SK-N-SH (cell line): ENCODE results near the gene SRCIN1. TPM values are rescaled to one million over a fixed set of nuclear protein-coding genes. Genes with fewer than 3 reads are reported as not detected.

Source experiments
- CTCF ChIA-PET: fragments of 300-600, 350-600 bp; formaldehyde crosslinking; extraction: SDS; loops from one replicate; lab custom pipeline; 2021; lab: Yijun Ruan, JAX
- POLR2A ChIA-PET: fragments of 350-600 bp; sonication (Branson Sonifier 250); formaldehyde crosslinking; extraction: SDS; loops from one replicate; lab custom pipeline; 2020; ENCODE audit warnings: antibody characterized with exemption, inconsistent platforms; lab: Yijun Ruan, JAX
- DNase-seq: peaks from one replicate; pipeline ENCODE4 v3.0.0; 2012
- H2AFZ ChIP-seq: fragments of 200-600 bp; sonication (generic); 2 replicates; pipeline ENCODE4 v1.8.1; 2016; ENCODE audit warnings: antibody characterized with exemption, mild to moderate bottlenecking, low read depth
- H3F3A ChIP-seq: fragments of 200-600 bp; sonication (generic); replicated peaks from 2 replicates; pipeline ENCODE3; 2016; ENCODE audit warnings: antibody characterized with exemption, mild to moderate bottlenecking; ENCODE audit not compliant: insufficient read depth
- H3K27ac ChIP-seq, 2 experiments: fragments of 200-500 bp in 1 of 2; fragments of 200-600 bp in 1 of 2; sonication (Bioruptor generic) in 1 of 2; sonication (generic), shearing (Covaris generic) in 1 of 2; 2 replicates each; pipeline versions ENCODE4 v1.5.1 to v1.6.1; 2014 to 2016; ENCODE audit warnings: low read depth in 2 of 2, inconsistent platforms in 1 of 2, low read length in 1 of 2, mild to moderate bottlenecking in 1 of 2, mixed read lengths in 1 of 2
- H3K27me3 ChIP-seq: fragments of 200-600 bp; sonication (generic), shearing (Covaris generic); 2 replicates; pipeline ENCODE4 v1.6.1; 2016; ENCODE audit warnings: mixed run types; ENCODE audit not compliant: insufficient read depth
- H3K36me3 ChIP-seq, 2 experiments: fragments of 200-500 bp in 1 of 2; fragments of 200-600 bp in 1 of 2; sonication (Bioruptor generic) in 1 of 2; sonication (generic) in 1 of 2; replicated peaks in 1 of 2; 2 replicates each; pipeline versions ENCODE3 to v1.5.1; 2014 to 2016; ENCODE audit warnings: low read length in 1 of 2, mild to moderate bottlenecking in 1 of 2; ENCODE audit not compliant: insufficient read depth in 2 of 2, control insufficient read depth in 1 of 2
- H3K4me1 ChIP-seq, 2 experiments: fragments of 200-500 bp in 1 of 2; fragments of 200-600 bp in 1 of 2; sonication (Bioruptor generic) in 1 of 2; sonication (generic), shearing (Covaris generic) in 1 of 2; 2 replicates each; pipeline versions ENCODE4 v1.5.1 to v1.6.1; 2014 to 2016; ENCODE audit warnings: low read depth in 1 of 2, low read length in 1 of 2, mixed run types in 1 of 2; ENCODE audit not compliant: insufficient read depth in 2 of 2, control insufficient read depth in 1 of 2
- H3K4me2 ChIP-seq: fragments of 200-600 bp; sonication (generic), shearing (Covaris generic); 2 replicates; pipeline ENCODE4 v1.6.1; 2017; ENCODE audit warnings: mixed run types
- H3K4me3 ChIP-seq, 2 experiments: fragments of 200-500 bp in 1 of 2; fragments of 200-600 bp in 1 of 2; sonication (Bioruptor generic) in 1 of 2; sonication (generic), shearing (Covaris generic) in 1 of 2; 2 replicates each; pipeline versions ENCODE4 v1.5.1 to v1.8.1; 2014 to 2016; ENCODE audit warnings: low read depth in 2 of 2, inconsistent platforms in 1 of 2, low read length in 1 of 2, mild to moderate bottlenecking in 1 of 2, mixed read lengths in 1 of 2, moderate library complexity in 1 of 2
- H3K79me2 ChIP-seq: fragments of 200-600 bp; sonication (generic); 2 replicates; pipeline ENCODE4 v1.8.1; 2017; ENCODE audit warnings: mild to moderate bottlenecking; ENCODE audit not compliant: insufficient read depth
- H3K9ac ChIP-seq: fragments of 200-600 bp; sonication (generic); 2 replicates; pipeline ENCODE4 v1.6.1; 2017; ENCODE audit warnings: mixed run types
- H3K9me2 ChIP-seq: fragments of 200-600 bp; sonication (generic); 2 replicates; pipeline ENCODE4 v1.6.1; 2017; ENCODE audit warnings: mixed run types
- H3K9me3 ChIP-seq: fragments of 200-600 bp; sonication (generic); 2 replicates; pipeline ENCODE4 v1.6.1; 2017; ENCODE audit warnings: mixed run types, mild to moderate bottlenecking, moderate library complexity
- H4K20me1 ChIP-seq: fragments of 200-600 bp; sonication (generic); 2 replicates; pipeline ENCODE4 v1.6.1; 2017; ENCODE audit warnings: mild to moderate bottlenecking, mixed run types; ENCODE audit not compliant: insufficient read depth
- CHD2 ChIP-seq: fragments of 150-350 bp; IDR thresholded peaks from 2 replicates; pipeline ENCODE4 v1.6.1; 2018; ENCODE audit warnings: low read length; ENCODE audit not compliant: partially characterized antibody
- ELF1 ChIP-seq: IDR thresholded peaks from 2 replicates; pipeline ENCODE4 v1.4.0; 2012
- FOSL2 ChIP-seq: IDR thresholded peaks from 2 replicates; pipeline ENCODE4 v1.4.0; 2012; ENCODE audit warnings: low read depth, mild to moderate bottlenecking, moderate library complexity, borderline replicate concordance
- FOXJ3 ChIP-seq: sonication (generic); formaldehyde crosslinking; IDR thresholded peaks from 2 replicates; pipeline ENCODE4 v1.5.1; 2020; ENCODE audit warnings: mild to moderate bottlenecking, missing genetic modification reagents
- GABPA ChIP-seq: IDR thresholded peaks from 2 replicates; pipeline ENCODE4 v1.4.0; 2012; ENCODE audit warnings: low read depth, mild to moderate bottlenecking
- IRF3 ChIP-seq: fragments of 150-350 bp; IDR thresholded peaks from 2 replicates; pipeline ENCODE4 v1.6.1; 2016; ENCODE audit warnings: mild to moderate bottlenecking, low read depth, low read length
- MXI1 ChIP-seq: IDR thresholded peaks from 2 replicates; pipeline ENCODE4 v1.6.1; 2012; ENCODE audit warnings: mild to moderate bottlenecking, low read depth, low read length, improper control_type of control experiment
- TCF12 ChIP-seq: IDR thresholded peaks from 2 replicates; pipeline ENCODE4 v1.4.0; 2012
- TEAD4 ChIP-seq: IDR thresholded peaks from 2 replicates; pipeline ENCODE4 v1.4.0; 2012; ENCODE audit warnings: mild to moderate bottlenecking, borderline replicate concordance; ENCODE audit not compliant: insufficient read depth
- YY1 ChIP-seq: IDR thresholded peaks from 2 replicates; pipeline ENCODE4 v1.4.0; 2012; ENCODE audit warnings: low read depth, mild to moderate bottlenecking
- WGBS: methylation state at CpG from one replicate; pipeline ENCODE4 v1.1.6; 2017; ENCODE audit warnings: low lambda C conversion rate; 5-methylcytosine and 5-hydroxymethylcytosine counted together
- polyA plus RNA-seq, 3 experiments: library from polyadenylated mRNA; depleted of rRNA; stranded (reverse); fragments of >200 nt; gene quantifications; 2 replicates each; pipeline ENCODE4 v1.2.3, GENCODE V29; 2012
- TF ChIP-seq, protein P1 (sequence below): IDR thresholded peaks from 2 replicates; pipeline ENCODE4 v1.6.1; 2012; ENCODE audit warnings: mild to moderate bottlenecking, low read depth, low read length, moderate library complexity

Gene SRCIN1
- polyA plus RNA-seq, 1 of the 3 experiments (the other 2 are of a cell fraction), result 1.0 TPM

- WGBS, result 40% methylated on average over 1 of the region's 7 CpGs
- no peaks in the 10 kb centered on the region for H4K20me1 ChIP-seq
- H3K4me2 ChIP-seq, result no peak overlapping the region
- H3K36me3 ChIP-seq, result no peaks in the 10 kb centered on the region
- ChIA-PET CTCF (interaction anchor here (1.0 to 16.4 kb wide), 9 partner anchors 9 to 96 kb away, joined by 3 to 232 read pairs (median 6); partner anchors contain the start of gene SRCIN1), POLR2A (interaction anchor here (1.4 kb wide), 1 partner anchor 21 kb away, joined by 4 read pairs; no protein-coding TSS in a partner anchor)
- TF ChIP-seq MXI1 (no peak), IRF3 (no peak), GABPA (no peak), FOSL2 (no peak), YY1 (no peak)
- TF ChIP-seq, protein P1, sequence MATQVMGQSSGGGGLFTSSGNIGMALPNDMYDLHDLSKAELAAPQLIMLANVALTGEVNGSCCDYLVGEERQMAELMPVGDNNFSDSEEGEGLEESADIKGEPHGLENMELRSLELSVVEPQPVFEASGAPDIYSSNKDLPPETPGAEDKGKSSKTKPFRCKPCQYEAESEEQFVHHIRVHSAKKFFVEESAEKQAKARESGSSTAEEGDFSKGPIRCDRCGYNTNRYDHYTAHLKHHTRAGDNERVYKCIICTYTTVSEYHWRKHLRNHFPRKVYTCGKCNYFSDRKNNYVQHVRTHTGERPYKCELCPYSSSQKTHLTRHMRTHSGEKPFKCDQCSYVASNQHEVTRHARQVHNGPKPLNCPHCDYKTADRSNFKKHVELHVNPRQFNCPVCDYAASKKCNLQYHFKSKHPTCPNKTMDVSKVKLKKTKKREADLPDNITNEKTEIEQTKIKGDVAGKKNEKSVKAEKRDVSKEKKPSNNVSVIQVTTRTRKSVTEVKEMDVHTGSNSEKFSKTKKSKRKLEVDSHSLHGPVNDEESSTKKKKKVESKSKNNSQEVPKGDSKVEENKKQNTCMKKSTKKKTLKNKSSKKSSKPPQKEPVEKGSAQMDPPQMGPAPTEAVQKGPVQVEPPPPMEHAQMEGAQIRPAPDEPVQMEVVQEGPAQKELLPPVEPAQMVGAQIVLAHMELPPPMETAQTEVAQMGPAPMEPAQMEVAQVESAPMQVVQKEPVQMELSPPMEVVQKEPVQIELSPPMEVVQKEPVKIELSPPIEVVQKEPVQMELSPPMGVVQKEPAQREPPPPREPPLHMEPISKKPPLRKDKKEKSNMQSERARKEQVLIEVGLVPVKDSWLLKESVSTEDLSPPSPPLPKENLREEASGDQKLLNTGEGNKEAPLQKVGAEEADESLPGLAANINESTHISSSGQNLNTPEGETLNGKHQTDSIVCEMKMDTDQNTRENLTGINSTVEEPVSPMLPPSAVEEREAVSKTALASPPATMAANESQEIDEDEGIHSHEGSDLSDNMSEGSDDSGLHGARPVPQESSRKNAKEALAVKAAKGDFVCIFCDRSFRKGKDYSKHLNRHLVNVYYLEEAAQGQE, result no peak
- H2AFZ ChIP-seq, result no peak overlapping the region
- no peak overlapping the region for H3K27ac ChIP-seq
- no peak overlapping the region for H3K4me3 ChIP-seq
- no peaks in the 10 kb centered on the region; the same call in none of the 2 replicates for H3K27me3 ChIP-seq
- H3K9me3 ChIP-seq, result no peaks in the 10 kb centered on the region
- no peaks in the 10 kb centered on the region for H3F3A ChIP-seq
- no peak overlapping the region for H3K9ac ChIP-seq
- H3K9me2 ChIP-seq, result no peaks in the 10 kb centered on the region
- H3K4me1 ChIP-seq, result peaks cover 4 to 44% of the 10 kb centered on the region in 2 experiments; a peak in 3 of 4 replicates
- no peak for DNase-seq
- H3K79me2 ChIP-seq, result no peaks in the 10 kb centered on the region
Observed at GRCh38 chr17:38586788-38587187, 19.0 kb downstream of the SRCIN1 start.

DNA sequence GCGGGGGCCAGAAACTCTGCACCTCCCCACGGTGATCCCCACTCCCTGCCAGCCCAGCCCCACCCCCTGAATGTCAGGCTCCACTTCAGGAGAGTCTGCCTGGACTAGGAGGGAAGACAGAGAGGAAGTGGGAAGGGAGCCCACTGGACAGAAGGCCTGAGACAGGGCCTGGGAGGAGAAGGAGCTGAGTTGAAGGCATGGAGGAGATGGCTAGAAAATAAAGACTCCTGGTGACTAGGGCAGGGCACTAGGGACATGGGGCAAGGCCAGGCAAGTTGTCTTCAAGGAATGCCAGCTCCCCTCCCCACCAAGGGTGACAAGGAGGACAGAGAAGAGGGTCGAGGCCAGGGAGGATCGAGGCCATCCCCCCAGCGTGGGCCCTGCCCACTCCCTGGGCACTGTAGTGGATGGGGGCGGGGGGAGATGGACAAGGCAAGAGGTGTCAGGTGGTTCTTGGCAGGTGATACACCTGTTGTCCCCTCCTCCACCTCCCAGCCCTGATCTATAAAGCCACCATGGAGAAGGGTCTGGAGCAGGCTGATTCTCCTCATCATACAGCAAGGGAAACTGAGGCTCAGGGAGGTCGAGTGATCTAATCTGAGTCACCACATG, 19.7 kb downstream of the SRCIN1 start:
- H3K27me3 ChIP-seq, result no peaks in the 10 kb centered on the region; the same call in none of the 2 replicates
- ChIA-PET CTCF (interaction anchor here (1.0 to 16.4 kb wide), 13 partner anchors 9 to 81 kb away, joined by 3 to 232 read pairs (median 6); partner anchors contain the start of gene SRCIN1), POLR2A (interaction anchor here (1.4 kb wide), 1 partner anchor 20 kb away, joined by 4 read pairs; no protein-coding TSS in a partner anchor)
- H3K4me1 ChIP-seq, result peaks cover 0 to 36% of the 10 kb centered on the region in 2 experiments; a peak in 2 of 4 replicates
- H3K79me2 ChIP-seq, result no peaks in the 10 kb centered on the region
- no peak overlapping the region for H3K4me3 ChIP-seq
- H4K20me1 ChIP-seq, result no peaks in the 10 kb centered on the region
- TF ChIP-seq TCF12 (no peak), FOXJ3 (CRISPR knock-in tag) (no peak), CHD2 (no peak), YY1 (no peak), TEAD4 (no peak), GABPA (no peak), ELF1 (no peak)
- TF ChIP-seq, protein P1, result no peak
- H3K4me2 ChIP-seq, result no peak overlapping the region
- H3K9me3 ChIP-seq, result no peaks in the 10 kb centered on the region
- H3K36me3 ChIP-seq, result no peaks in the 10 kb centered on the region
- no peaks in the 10 kb centered on the region for H3K9me2 ChIP-seq
- 64% methylated on average over 7 of the region's 7 CpGs for WGBS
- no peak for DNase-seq
- no peaks in the 10 kb centered on the region for H3F3A ChIP-seq
- no peak overlapping the region for H2AFZ ChIP-seq
- H3K27ac ChIP-seq, result no peak overlapping the region
- H3K9ac ChIP-seq, result no peak overlapping the region
